ENCODE results near the gene UBE2H. TPM values are rescaled to one million over a fixed set of nuclear protein-coding genes. Genes with fewer than 3 reads are reported as not detected.
"Not testable (repeated sequence)": the region's sequence is repeated elsewhere in the genome, so short reads cannot be mapped to it uniquely, and the experiment has no call there.

Gene UBE2H
- total and polyA plus RNA-seq, 8 donors = 58.7 to 121 (median 82.8) TPM

GRCh38 chr7:129896568-129897382 lies 56.0 kb downstream of the UBE2H start:
- Histone ChIP-seq H3K36me3 (peaks cover 0 to 14% of the 10 kb centered on the region in 2 donors), H3K9me3 (no peaks in the 10 kb centered on the region), H3K27ac (no peak overlapping the region), H3K27me3 (no peaks in the 10 kb centered on the region), H3K4me1 (no peaks in the 10 kb centered on the region), H3K4me3 (no peak overlapping the region)
- TF ChIP-seq CTCF (IDR thresholded peaks at IDR 0.05) = no peak
- DNase-seq (no peak), ATAC-seq (no peak)
- intact Hi-C loops (cut with DNase I) = no loop called here

DNA sequence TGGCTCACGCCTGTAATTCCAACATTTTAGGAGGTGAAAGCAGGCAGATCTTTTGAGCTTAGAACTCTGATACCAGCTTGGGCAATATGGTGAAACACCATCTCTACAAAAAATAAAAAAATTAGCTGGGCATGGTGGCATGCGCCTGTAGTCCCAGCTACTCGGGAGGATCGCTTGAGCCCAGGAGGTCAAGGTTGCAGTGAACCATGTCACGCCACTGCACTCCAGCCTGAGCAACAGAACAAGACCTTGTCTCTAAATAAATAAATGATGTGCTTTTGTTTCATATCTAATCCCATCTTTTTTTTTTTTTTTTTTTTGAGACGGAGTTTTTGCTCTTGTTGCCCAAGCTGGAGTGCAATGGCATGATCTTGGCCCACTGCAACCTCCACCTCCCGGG lies 58.6 kb downstream of the UBE2H start:
- H3K27ac ChIP-seq; ATAC-seq; H3K4me1 ChIP-seq; H3K9me3 ChIP-seq; DNase-seq; intact Hi-C loops (cut with DNase I); H3K36me3 ChIP-seq; H3K27me3 ChIP-seq; H3K4me3 ChIP-seq: not testable (repeated sequence)

DNA sequence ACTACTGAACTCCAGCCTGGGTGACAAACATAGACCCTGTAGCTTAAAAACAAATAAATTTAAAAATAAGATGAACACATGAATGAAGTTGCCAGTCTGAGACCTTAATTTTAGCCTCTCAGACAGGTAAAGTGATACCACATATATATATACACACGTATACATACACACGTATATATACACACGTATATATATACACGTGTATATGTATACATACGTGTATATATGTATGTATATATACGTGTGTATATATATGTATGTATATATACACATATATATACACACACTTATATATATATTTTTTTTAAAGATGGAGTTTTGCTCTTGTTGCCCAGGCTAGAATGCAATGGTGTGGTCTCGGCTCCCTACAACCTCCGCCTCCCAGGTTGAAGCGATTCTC lies 62.7 kb downstream of the UBE2H start:
- no peak for ATAC-seq
- H3K4me3 ChIP-seq = no peak overlapping the region
- intact Hi-C loops (cut with DNase I) = no loop called here
- H3K27me3 ChIP-seq = no peaks in the 10 kb centered on the region
- no peak for TF ChIP-seq CTCF (IDR thresholded peaks at IDR 0.05)
- DNase-seq = no peak
- H3K4me1 ChIP-seq = peaks cover 8 to 15% of the 10 kb centered on the region in 2 donors
- H3K36me3 ChIP-seq = peaks cover 0 to 5% of the 10 kb centered on the region in 2 donors
- H3K27ac ChIP-seq = no peak overlapping the region
- no peaks in the 10 kb centered on the region for H3K9me3 ChIP-seq

GRCh38 chr7:129889133-129889844 lies 63.5 kb downstream of the UBE2H start:
- Histone ChIP-seq H3K9me3 (no peaks in the 10 kb centered on the region), H3K4me3 (no peak overlapping the region), H3K27ac (no peak overlapping the region), H3K27me3 (no peaks in the 10 kb centered on the region), H3K36me3 (peaks cover 0 to 6% of the 10 kb centered on the region in 2 donors), H3K4me1 (peaks cover 8 to 15% of the 10 kb centered on the region in 2 donors)
- peak; percentile 65 for ATAC-seq
- intact Hi-C loops (cut with DNase I) = no loop called here
- TF ChIP-seq CTCF (IDR thresholded peaks at IDR 0.05) = no peak
- no peak for DNase-seq

- ATAC-seq = no peak
- TF ChIP-seq CTCF (IDR thresholded peaks at IDR 0.05) = no peak
- no peak overlapping the region for H3K27ac ChIP-seq
Observed at GRCh38 chr7:129887865-129888264, 64.9 kb downstream of the UBE2H start.

More at GRCh38 chr7:129887865-129888264, 64.9 kb downstream of the UBE2H start:
- Histone ChIP-seq H3K27me3 (no peaks in the 10 kb centered on the region), H3K4me1 (peaks cover 8 to 15% of the 10 kb centered on the region in 2 donors), H3K9me3 (no peaks in the 10 kb centered on the region), H3K4me3 (no peak overlapping the region), H3K36me3 (peaks cover 0 to 15% of the 10 kb centered on the region in 2 donors)
- intact Hi-C loops (cut with DNase I) = no loop called here
- no peak for DNase-seq

Data from left lung (tissue), 10 donors.